Trophoblast cell (in vitro differentiated cells and primary cell): Measurements from ENCODE around the gene COA8.
A peak's percentile ranks its signal among the peaks of the same experiment; 100 is the strongest.

Experiments used
- DNase-seq, 2 donors: peaks; one replicate each; pipeline ENCODE4 v3.0.0-alpha.2; 2016
- H2AFZ ChIP-seq: 2 replicates; pipeline ENCODE4 v1.6.1; 2013; ENCODE audit warnings: low read length, moderate library complexity, mild to moderate bottlenecking; ENCODE audit not compliant: insufficient read depth, poor library complexity
- H2AK5ac ChIP-seq: 2 replicates; pipeline ENCODE4 v1.6.1; 2013; ENCODE audit warnings: mild to moderate bottlenecking, low read length
- H2BK120ac ChIP-seq: 2 replicates; pipeline ENCODE4 v1.6.1; 2013; ENCODE audit warnings: low read length, mild to moderate bottlenecking, moderate library complexity; ENCODE audit not compliant: insufficient read depth, poor library complexity
- H2BK12ac ChIP-seq: 2 replicates; pipeline ENCODE4 v1.6.1; 2013; ENCODE audit warnings: mild to moderate bottlenecking, low read length, moderate library complexity
- H2BK5ac ChIP-seq: 2 replicates; pipeline ENCODE4 v1.6.1; 2013; ENCODE audit warnings: low read length, low read depth, moderate library complexity, mild to moderate bottlenecking; ENCODE audit not compliant: poor library complexity
- H3K14ac ChIP-seq: 2 replicates; pipeline ENCODE4 v1.6.1; 2013; ENCODE audit warnings: mild to moderate bottlenecking, low read length
- H3K18ac ChIP-seq: 2 replicates; pipeline ENCODE4 v1.6.1; 2013; ENCODE audit warnings: mild to moderate bottlenecking, low read length
- H3K23ac ChIP-seq: 2 replicates; pipeline ENCODE4 v1.6.1; 2013; ENCODE audit warnings: low read length
- H3K27ac ChIP-seq: 2 replicates; pipeline ENCODE4 v1.5.1; 2013; ENCODE audit warnings: low read depth, mild to moderate bottlenecking, inconsistent platforms, low read length, moderate library complexity
- H3K27me3 ChIP-seq: 2 replicates; pipeline ENCODE4 v1.6.1; 2013; ENCODE audit warnings: inconsistent platforms, mild to moderate bottlenecking, low read length, moderate library complexity; ENCODE audit not compliant: insufficient read depth
- H3K36me3 ChIP-seq, 2 experiments: 1 replicate in 1 of 2; 2 replicates in 1 of 2; pipeline ENCODE4 v1.6.1; 2013; ENCODE audit warnings: low read length in 2 of 2, mild to moderate bottlenecking in 2 of 2, moderate library complexity in 1 of 2; ENCODE audit not compliant: insufficient read depth in 2 of 2, control insufficient read depth in 1 of 2
- H3K4ac ChIP-seq: 2 replicates; pipeline ENCODE4 v1.6.1; 2013; ENCODE audit warnings: low read depth, mild to moderate bottlenecking, low read length, moderate library complexity
- H3K4me1 ChIP-seq, 2 experiments: 1 replicate in 1 of 2; 2 replicates in 1 of 2; pipeline ENCODE4 v1.6.1; 2013; ENCODE audit warnings: low read length in 2 of 2, mild to moderate bottlenecking in 2 of 2, moderate library complexity in 1 of 2; ENCODE audit not compliant: insufficient read depth in 2 of 2, control insufficient read depth in 1 of 2
- H3K4me2 ChIP-seq: 2 replicates; pipeline ENCODE4 v1.6.1; 2013; ENCODE audit warnings: inconsistent platforms, mild to moderate bottlenecking, low read length, moderate library complexity
- H3K4me3 ChIP-seq: 2 replicates; pipeline ENCODE4 v1.5.1; 2013; ENCODE audit warnings: mild to moderate bottlenecking, low read depth, low read length, inconsistent platforms
- H3K79me1 ChIP-seq: one replicate; pipeline ENCODE4 v1.6.1; 2013; ENCODE audit warnings: low read length
- H3K79me2 ChIP-seq: 2 replicates; pipeline ENCODE4 v1.6.1; 2013; ENCODE audit warnings: low read length, mild to moderate bottlenecking; ENCODE audit not compliant: control insufficient read depth, insufficient read depth, poor library complexity
- H3K9ac ChIP-seq: 2 replicates; pipeline ENCODE4 v1.6.1; 2013; ENCODE audit warnings: mild to moderate bottlenecking, low read length
- H3K9me3 ChIP-seq: 2 replicates; pipeline ENCODE4 v1.6.1; 2013; ENCODE audit warnings: low read depth, mild to moderate bottlenecking, control low read depth, inconsistent platforms, low read length; ENCODE audit not compliant: insufficient read depth
- H4K12ac ChIP-seq: 2 replicates; pipeline ENCODE4 v1.6.1; 2013; ENCODE audit warnings: low read depth, mild to moderate bottlenecking, low read length, moderate library complexity
- H4K8ac ChIP-seq: 2 replicates; pipeline ENCODE4 v1.6.1; 2013; ENCODE audit warnings: low read depth, mild to moderate bottlenecking, low read length, moderate library complexity
- H4K91ac ChIP-seq: one replicate; pipeline ENCODE4 v1.6.1; 2013; ENCODE audit warnings: low read depth, mild to moderate bottlenecking, low read length, moderate library complexity
- WGBS: extraction: QIAGEN DNeasy Blood & Tissue Kit; methylation state at CpG from one replicate; pipeline ENCODE4 v1.1.7; 2013; ENCODE audit warnings: missing lambda C conversion rate; ENCODE audit not compliant: insufficient read length, insufficient coverage; ENCODE audit errors: extremely low coverage; 5-methylcytosine and 5-hydroxymethylcytosine counted together

The COA8 gene

GRCh38 chr14:103552846-103553210, 9.9 kb upstream of the COA8 start:
- H3K79me1 ChIP-seq, result no peaks in the 10 kb centered on the region
- no peaks in the 10 kb centered on the region for H3K27me3 ChIP-seq
- H4K8ac ChIP-seq, result no peak overlapping the region
- no peak overlapping the region for H3K4ac ChIP-seq
- H4K12ac ChIP-seq, result no peak overlapping the region
- no peak overlapping the region for H3K27ac ChIP-seq
- no peak overlapping the region for H3K14ac ChIP-seq
- no peak overlapping the region for H2BK120ac ChIP-seq
- H3K9ac ChIP-seq, result no peak overlapping the region
- peaks cover 5% of the 10 kb centered on the region for H3K9me3 ChIP-seq
- H2AK5ac ChIP-seq, result no peak overlapping the region
- no peak overlapping the region for H2AFZ ChIP-seq
- H3K18ac ChIP-seq, result no peak overlapping the region
- H3K23ac ChIP-seq, result no peak overlapping the region
- no peak overlapping the region for H4K91ac ChIP-seq
- DNase-seq, result no peak
- H3K36me3 ChIP-seq, result peaks cover 0 to 2% of the 10 kb centered on the region in 2 experiments
- no peaks in the 10 kb centered on the region for H3K79me2 ChIP-seq
- H2BK12ac ChIP-seq, result no peak overlapping the region
- H3K4me3 ChIP-seq, result no peak overlapping the region
- no CpG with 5 or more reads among the region's 11 CpGs for WGBS
- H3K4me1 ChIP-seq, result no peaks in the 10 kb centered on the region
- H2BK5ac ChIP-seq, result no peak overlapping the region
- H3K4me2 ChIP-seq, result no peak overlapping the region

- Histone ChIP-seq H3K36me3 (peaks cover 7 to 15% of the 10 kb centered on the region in 2 experiments), H3K27me3 (no peaks in the 10 kb centered on the region), H3K4me2 (no peak overlapping the region), H3K27ac (no peak overlapping the region), H3K18ac (no peak overlapping the region), H4K91ac (no peak overlapping the region), H3K4ac (no peak overlapping the region), H3K79me1 (no peaks in the 10 kb centered on the region), H3K4me3 (no peak overlapping the region), H3K79me2 (no peaks in the 10 kb centered on the region), H3K4me1 (peaks cover 0 to 1% of the 10 kb centered on the region in 2 experiments), H3K23ac (no peak overlapping the region), H4K8ac (no peak overlapping the region), H2BK120ac (no peak overlapping the region), H3K9me3 (peaks cover 5% of the 10 kb centered on the region), H2BK12ac (no peak overlapping the region), H2BK5ac (no peak overlapping the region), H3K14ac (no peak overlapping the region), H3K9ac (no peak overlapping the region), H2AFZ (no peak overlapping the region), H2AK5ac (no peak overlapping the region), H4K12ac (no peak overlapping the region)
- DNase-seq, result no peak
- WGBS, result 100% methylated on average over 1 of the region's 15 CpGs
Measured at GRCh38 chr14:103555559-103556337, 7.0 kb upstream of the COA8 start.

GRCh38 chr14:103556946-103557758, 5.6 kb upstream of the COA8 start:
- Histone ChIP-seq H3K27ac (no peak overlapping the region), H3K9me3 (no peaks in the 10 kb centered on the region), H4K91ac (no peak overlapping the region), H2BK12ac (no peak overlapping the region), H3K27me3 (no peaks in the 10 kb centered on the region), H3K79me1 (peaks cover 4% of the 10 kb centered on the region), H3K36me3 (peaks cover 7 to 15% of the 10 kb centered on the region in 2 experiments), H2BK120ac (no peak overlapping the region), H2AFZ (no peak overlapping the region), H2BK5ac (no peak overlapping the region), H3K4me1 (peaks cover 0 to 8% of the 10 kb centered on the region in 2 experiments), H4K8ac (no peak overlapping the region), H3K18ac (no peak overlapping the region), H2AK5ac (no peak overlapping the region), H3K4ac (no peak overlapping the region), H3K4me3 (no peak overlapping the region), H3K23ac (no peak overlapping the region), H4K12ac (no peak overlapping the region), H3K79me2 (peaks cover 10% of the 10 kb centered on the region), H3K14ac (no peak overlapping the region), H3K4me2 (no peak overlapping the region), H3K9ac (no peak overlapping the region)
- no peak for DNase-seq
- no CpG with 5 or more reads among the region's 15 CpGs for WGBS

- H3K27ac ChIP-seq, result no peak overlapping the region
- H3K4me3 ChIP-seq, result no peak overlapping the region
- no peaks in the 10 kb centered on the region for H3K27me3 ChIP-seq
- WGBS, result no CpG with 5 or more reads among the region's 16 CpGs
- no peak overlapping the region for H3K14ac ChIP-seq
- H2AK5ac ChIP-seq, result no peak overlapping the region
- no peak overlapping the region for H3K9ac ChIP-seq
- no peak overlapping the region for H3K4ac ChIP-seq
- no peak overlapping the region for H3K23ac ChIP-seq
- H4K12ac ChIP-seq, result no peak overlapping the region
- peaks cover 0 to 8% of the 10 kb centered on the region in 2 experiments for H3K4me1 ChIP-seq
- H2BK5ac ChIP-seq, result no peak overlapping the region
- no peak overlapping the region for H2BK12ac ChIP-seq
- H2BK120ac ChIP-seq, result no peak overlapping the region
- H3K36me3 ChIP-seq, result peaks cover 7 to 15% of the 10 kb centered on the region in 2 experiments
- no peaks in the 10 kb centered on the region for H3K9me3 ChIP-seq
- no peak overlapping the region for H4K8ac ChIP-seq
- H3K4me2 ChIP-seq, result no peak overlapping the region
- H2AFZ ChIP-seq, result no peak overlapping the region
- peaks cover 14% of the 10 kb centered on the region for H3K79me1 ChIP-seq
- DNase-seq, result peak; percentile 86 to 97
- no peak overlapping the region for H4K91ac ChIP-seq
- H3K18ac ChIP-seq, result no peak overlapping the region
- H3K79me2 ChIP-seq, result peaks cover 18% of the 10 kb centered on the region
Measured at GRCh38 chr14:103558071-103558882, 4.5 kb upstream of the COA8 start.
